AG10803 (cell line): Measurements from ENCODE around the gene GCAT.
A peak's percentile ranks its signal among the peaks of the same experiment; 100 is the strongest.

Source experiments
- DNase-seq: peaks from one replicate; pipeline ENCODE4 v3.0.0; 2010; ENCODE audit warnings: low read depth
- H3K4me3 ChIP-seq: 2 replicates; pipeline ENCODE4 v1.5.1; 2011; ENCODE audit warnings: mild to moderate bottlenecking, low read length, control low read depth
- CTCF ChIP-seq: conservative IDR thresholded peaks from 2 replicates; pipeline ENCODE4 v1.5.1; 2011; ENCODE audit warnings: mild to moderate bottlenecking, low read length, control low read depth, inconsistent platforms

GCAT gene

DNA sequence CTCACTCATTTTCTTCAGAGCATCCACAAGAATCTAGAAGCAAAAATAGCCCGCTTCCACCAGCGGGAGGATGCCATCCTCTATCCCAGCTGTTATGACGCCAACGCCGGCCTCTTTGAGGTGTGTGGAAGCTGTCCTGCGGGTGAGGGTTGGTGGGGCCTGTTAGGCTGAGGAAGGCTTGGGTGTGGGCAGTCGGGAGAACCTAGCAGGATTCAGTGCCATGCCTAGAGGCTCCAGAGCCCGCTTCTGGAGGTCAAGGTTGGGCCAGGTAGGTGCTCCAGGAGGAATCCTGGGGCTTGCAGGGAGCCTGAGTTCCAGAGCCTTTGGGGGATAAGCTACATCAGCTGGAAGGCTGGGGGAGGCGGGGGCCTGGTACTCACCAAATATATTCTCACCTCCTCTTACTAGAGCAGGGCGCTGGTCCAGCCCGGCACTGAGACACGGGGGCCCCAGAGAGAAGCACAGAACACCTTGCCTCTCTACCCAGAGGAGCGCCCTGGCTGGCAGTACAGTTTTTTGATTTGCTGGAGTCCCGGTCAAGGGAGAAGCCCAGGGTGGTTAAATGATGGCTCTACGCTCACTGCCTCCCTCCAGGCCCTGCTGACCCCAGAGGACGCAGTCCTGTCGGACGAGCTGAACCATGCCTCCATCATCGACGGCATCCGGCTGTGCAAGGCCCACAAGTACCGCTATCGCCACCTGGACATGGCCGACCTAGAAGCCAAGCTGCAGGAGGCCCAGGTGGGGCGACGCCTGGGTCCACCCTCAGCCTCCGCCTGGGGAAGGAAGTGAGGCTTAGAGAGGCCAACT, 5.3 kb downstream of the GCAT start:
- no peak overlapping the region for H3K4me3 ChIP-seq
- no peak for TF ChIP-seq CTCF
- no peak for DNase-seq

DNA sequence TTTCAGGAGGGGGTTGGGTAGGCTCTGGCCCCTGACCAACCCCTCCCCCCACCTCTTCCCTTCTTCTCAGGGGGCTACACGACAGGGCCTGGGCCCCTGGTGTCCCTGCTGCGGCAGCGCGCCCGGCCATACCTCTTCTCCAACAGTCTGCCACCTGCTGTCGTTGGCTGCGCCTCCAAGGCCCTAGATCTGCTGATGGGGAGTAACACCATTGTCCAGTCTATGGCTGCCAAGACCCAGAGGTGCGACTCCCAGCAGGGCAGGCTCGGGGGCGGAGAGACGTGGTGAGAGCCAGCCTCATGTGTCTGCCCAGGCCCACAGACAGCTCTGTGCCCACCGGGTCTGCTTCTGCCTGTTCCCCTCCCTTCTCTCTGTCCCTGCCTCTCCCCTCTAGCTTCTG, 7.9 kb downstream of the GCAT start:
- H3K4me3 ChIP-seq = no peak overlapping the region
- TF ChIP-seq CTCF = no peak
- no peak for DNase-seq

DNA sequence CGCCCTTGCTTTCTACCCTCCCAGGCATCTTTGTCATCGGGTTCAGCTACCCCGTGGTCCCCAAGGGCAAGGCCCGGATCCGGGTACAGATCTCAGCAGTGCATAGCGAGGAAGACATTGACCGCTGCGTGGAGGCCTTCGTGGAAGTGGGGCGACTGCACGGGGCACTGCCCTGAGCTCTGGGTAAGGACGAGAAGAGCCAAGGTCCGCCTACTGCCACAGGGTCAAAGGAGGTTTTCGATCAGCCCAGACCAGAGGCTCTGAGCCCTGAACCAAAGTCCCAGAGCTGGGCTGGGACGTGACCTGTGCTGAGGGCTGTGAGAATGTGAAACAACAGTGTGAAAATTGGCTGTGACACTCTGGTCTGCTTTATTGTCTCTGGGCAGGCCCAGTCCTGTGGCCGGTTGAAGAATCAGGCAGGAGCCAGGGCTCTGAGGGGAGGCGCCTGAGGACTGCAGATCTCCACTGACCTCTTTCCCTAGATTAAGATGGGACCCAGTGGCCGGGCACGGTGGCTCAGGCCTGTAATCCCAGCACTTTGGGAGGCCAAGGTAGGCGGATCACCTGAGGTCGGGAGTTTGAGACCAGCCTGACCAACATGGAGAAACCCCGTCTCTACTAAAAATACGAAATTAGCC, 8.9 kb downstream of the GCAT start:
- no peak for DNase-seq
- TF ChIP-seq CTCF = no peak
- no peak overlapping the region for H3K4me3 ChIP-seq

DNA sequence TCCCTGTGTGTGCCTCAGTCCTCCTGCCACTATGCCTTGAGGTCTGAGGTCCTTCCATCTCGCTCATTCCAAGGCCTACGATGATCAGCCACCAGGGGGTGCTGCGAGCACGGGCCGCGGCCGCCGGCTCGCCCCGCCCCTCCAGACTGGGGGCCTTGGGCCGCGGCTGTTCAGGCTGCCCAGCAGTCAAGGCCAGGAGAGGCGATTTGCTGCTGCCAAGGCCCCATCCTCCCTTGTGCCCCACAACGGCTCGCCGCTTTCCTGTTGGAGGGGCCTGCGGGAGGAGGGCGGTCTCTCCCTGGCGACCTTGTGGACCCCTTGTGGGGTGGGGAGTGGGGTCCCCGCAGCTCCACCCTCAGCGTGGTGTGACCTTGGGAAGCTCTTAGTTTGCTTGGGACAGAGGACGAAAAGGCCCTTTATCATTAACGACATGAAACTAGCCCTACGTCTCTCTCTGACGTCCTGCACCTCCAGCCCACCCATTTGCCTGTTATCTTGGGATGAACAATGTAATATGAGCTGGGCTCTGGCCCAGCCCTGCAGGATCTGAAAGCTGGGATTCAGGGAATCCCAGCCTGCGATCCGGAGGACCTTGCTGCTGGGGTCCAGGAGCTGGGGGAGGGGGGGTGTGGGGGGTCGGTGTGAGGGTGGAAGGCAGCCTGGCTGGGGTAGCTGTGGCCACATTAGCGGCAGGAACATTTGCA, 10.1 kb downstream of the GCAT start:
- peak; percentile 69 for DNase-seq
- peak overlapping the region; percentile 41 for H3K4me3 ChIP-seq
- TF ChIP-seq CTCF = peak; percentile 71

DNA sequence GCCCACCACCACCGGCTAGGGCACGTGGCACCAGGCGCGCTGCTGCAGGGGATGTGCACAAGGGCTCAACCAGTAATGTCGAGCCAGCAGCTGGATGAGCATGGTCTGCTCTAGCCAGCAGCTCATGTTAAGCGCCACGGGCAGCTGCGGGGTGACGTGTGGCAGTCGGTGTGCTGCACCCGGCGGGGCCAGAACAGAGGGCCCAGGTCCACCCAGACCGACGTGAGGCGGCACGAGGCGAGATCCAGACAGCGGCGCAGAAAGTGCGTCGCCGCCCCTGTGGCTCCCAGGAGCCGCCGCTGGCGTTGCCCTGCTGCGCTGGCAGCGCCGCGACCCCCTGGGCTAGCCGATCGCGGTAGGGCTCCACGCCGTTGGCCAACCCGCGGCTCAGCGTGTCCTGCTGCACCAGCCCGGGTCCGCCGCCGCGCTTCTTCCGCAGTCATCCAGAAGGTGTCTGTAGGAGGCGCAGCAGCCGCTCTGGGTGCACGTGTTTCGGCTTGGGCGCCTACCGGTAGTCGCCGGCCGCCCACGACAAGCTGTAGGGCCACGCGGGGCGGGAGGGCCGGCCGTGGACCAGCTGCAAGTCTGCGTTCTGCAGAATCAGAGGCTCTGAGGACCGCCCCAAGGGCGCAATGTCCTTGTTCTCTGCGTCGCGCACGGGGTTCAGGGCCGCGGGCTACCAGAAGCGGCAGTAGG, 10.8 kb downstream of the GCAT start:
- TF ChIP-seq CTCF = peak; percentile 43
- no peak for DNase-seq
- peak overlapping the region; percentile 15; the same call in 1 of the 2 replicates for H3K4me3 ChIP-seq

- no peak for TF ChIP-seq CTCF
- H3K4me3 ChIP-seq = peak overlapping the region; percentile 15; the same call in 1 of the 2 replicates
- no peak for DNase-seq
Measured at GRCh38 chr22:37819105-37819433, 11.3 kb downstream of the GCAT start.
